Fibroblast of skin of right biceps (primary cell): ENCODE data around the gene APBB2.
A peak's percentile ranks its signal among the peaks of the same experiment; 100 is the strongest.

Experiments
- DNase-seq: peaks from one replicate; pipeline ENCODE4 v3.0.0-alpha.2; 2013

Gene APBB2

DNA sequence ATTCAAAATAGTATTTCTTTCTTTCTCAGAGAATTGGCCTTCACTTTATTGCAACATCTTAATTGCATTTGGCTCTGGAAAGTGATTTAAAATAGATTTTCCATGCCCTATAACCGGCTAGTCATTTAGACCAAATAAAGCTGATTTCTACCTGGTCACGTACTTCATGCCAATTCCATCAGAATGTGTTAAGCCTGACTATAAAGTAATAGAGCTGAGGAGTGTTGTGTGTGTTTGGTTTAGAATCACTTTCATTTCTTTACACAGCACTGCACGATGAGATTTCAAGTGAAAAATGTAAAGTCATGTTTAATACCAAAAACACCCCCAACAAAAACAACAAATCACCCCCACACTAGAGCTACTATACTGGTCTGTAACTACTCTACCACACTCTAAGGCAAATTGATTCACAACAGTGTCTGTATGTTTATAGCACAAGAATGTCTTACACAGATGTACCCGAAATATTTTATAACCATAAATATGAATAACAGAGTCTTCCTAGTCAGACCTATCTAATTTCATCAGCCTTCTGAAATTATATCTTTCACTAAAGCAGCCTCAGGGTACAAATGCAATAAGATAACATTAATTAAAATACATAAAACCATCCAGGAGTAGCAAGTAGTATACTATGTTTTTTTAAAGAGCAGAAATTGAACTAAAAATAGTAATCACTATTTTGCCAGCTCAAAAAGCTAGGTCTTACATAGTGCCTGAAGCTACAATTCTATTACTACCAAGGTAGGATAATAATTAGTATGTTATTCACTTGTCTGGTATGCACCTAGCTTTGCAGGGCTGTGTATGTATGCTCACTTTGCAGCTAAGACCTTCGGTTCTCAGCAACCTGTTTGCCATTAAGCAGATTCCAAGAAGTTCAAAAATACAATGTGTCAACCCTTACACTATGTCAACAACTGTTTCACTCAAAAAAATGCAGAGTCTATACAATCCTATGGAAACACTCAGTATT is 28.4 kb downstream of the APBB2 start:
- DNase-seq: peak; percentile 62

GRCh38 chr4:41184009-41184408 is 30.3 kb downstream of the APBB2 start:
- no peak for DNase-seq

- DNase-seq: no peak
These were observed 31.3 kb downstream of the APBB2 start for GRCh38 chr4:41183021-41183553.

DNA sequence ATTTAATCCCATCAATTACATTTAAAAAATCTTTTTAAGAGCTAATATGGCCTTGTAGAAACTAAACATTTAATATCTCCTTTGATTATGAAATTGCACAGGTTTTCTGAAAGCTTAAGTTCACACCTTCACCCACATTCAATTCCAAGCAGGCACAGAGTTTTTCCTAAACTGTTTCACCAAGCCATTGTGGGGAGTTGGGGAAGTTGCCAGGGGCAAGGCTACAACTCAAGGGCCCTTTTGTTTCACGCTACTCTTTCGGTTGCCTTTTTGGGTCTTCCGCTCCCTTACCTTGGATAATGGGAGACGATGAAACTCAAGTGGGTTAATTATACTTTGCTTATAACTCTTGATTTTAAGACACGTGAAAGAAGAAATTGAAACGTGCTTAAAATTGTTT is 33.3 kb downstream of the APBB2 start:
- no peak for DNase-seq

- no peak for DNase-seq
These were observed 34.7 kb downstream of the APBB2 start for GRCh38 chr4:41179498-41180195.

DNA sequence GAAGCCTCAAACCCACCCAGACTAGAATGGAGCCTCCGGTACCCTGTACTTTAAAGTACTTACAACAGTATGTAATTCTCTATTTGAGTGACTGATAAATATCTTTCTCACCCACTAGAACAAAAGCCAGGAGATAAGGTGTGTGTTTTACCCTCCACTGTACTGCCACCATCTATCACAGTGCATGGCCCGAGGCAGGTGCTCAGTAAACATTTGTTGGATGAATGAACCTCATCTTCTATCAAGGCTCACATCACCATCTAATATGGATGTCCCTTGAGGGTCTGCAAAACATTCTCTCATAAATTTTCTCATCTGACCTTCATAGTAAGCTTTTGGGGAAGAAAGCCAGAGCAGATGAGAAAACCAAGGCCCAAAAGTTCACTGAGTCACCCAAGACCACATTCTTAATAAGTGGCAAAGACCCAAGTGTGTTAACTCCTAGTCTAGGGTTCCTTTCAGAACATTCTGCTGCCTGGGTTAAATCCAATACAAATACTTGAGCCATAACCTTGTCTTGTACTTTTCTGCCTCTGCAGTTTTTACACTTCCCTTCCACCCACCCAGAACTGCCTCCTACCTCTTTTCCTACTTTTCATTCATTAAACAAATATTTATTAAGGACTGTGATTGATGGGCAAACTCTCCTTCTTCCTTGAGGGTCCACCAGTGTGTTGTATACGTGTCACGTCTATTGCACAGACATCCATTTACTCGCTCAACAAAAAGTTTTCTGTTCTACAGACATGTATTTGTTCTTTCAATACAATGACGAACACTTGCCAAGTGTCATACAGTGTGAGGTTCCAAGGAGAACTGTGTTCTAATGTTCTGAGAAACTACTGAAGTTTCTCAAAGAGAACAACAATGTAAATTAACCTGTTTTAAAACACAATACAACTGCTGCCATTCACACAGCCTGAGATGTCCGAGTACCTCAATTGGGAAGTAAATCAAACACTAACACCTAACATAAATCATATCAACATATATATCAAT is 35.7 kb downstream of the APBB2 start:
- peak; percentile 94 for DNase-seq

DNA sequence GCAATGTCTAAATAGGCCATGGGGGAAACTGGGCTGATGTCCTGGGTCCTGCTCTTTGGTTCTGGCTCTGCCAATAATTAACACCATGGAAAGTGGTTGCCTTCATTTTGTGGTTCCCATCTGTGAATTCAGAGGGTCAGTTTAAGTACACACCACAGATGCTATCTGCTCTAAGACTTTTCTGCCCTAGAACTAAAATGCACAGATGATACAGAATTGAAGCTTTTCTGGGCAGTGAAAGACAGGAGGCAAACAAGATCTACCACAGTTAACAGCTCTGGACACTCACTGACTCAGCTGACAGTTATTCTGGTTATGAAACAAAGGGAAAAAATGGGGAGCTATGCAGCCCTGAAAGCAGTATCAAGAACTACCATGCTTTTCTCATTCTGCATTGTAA is 37.3 kb downstream of the APBB2 start:
- peak; percentile 88 for DNase-seq

DNA sequence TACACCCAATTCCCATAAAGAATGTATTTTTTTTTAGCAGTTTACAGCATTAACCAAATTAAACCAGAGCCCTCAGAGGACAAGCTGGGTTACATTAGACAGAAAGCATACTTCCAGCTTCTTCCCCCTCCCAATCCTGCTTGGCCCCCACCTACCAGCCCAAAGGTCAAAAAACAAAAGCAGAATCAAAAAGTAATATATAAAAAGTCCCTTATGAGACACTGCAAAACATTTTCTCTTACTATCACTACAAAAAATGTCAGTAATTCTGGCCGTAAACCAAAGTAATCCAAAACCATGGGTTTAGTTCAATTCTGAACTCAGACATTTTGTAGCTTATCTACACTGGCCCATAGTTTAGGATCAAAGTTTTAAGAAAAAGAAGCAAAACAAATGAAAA is 38.0 kb downstream of the APBB2 start:
- DNase-seq: peak; percentile 82

GRCh38 chr4:41175794-41176193 is 38.5 kb downstream of the APBB2 start:
- peak; percentile 43 for DNase-seq

- DNase-seq: peak; percentile 16
These were observed 39.9 kb downstream of the APBB2 start for GRCh38 chr4:41174444-41174843.

DNA sequence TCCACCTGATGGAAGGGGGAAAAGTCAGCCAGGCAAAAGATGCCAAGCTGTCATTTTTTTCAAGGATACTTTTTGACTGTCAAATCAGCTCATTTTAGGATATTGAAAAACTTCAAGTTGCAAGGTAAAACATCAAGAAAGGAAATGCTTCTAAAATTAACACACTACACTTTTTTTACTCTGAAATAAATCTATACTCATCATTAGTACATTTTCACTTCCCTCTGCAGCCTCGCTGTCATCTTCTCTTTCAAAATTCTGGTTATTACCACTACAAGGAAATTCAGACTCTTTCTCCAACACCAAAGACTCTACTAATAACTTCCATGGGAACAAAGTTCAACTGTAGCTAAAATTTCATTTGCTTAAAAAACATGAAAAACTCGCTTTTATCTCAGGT is 41.6 kb downstream of the APBB2 start:
- DNase-seq: no peak

- no peak for DNase-seq
These were observed 45.0 kb downstream of the APBB2 start for GRCh38 chr4:41169256-41169800.

- no peak for DNase-seq
These were observed 47.2 kb downstream of the APBB2 start for GRCh38 chr4:41167191-41167590.

GRCh38 chr4:41164405-41164804 is 49.9 kb downstream of the APBB2 start:
- DNase-seq: no peak

GRCh38 chr4:41161355-41161754 is 53.0 kb downstream of the APBB2 start:
- DNase-seq: no peak

DNA sequence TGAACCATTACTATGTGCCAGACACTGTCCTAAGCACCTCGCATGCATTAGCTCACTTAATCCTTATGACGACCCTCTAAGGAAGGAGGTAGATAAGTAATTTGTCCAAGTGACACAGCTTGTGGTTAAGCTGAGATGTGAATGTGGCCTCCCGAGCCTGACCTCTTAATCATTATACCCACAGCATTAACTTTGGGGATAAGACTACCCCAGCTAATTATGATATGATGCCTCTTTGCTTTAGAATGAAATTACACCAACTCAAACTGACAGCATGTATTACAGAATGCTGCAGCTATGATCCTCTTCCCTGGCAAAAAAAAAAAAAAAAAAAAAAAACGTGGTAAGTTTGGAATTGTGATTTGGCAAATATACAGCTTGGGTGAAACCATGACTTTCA is 53.5 kb downstream of the APBB2 start:
- peak; percentile 74 for DNase-seq

- peak; percentile 91 for DNase-seq
These were observed 54.1 kb downstream of the APBB2 start for GRCh38 chr4:41160012-41160789.

GRCh38 chr4:41158756-41159155 is 55.6 kb downstream of the APBB2 start:
- no peak for DNase-seq

DNA sequence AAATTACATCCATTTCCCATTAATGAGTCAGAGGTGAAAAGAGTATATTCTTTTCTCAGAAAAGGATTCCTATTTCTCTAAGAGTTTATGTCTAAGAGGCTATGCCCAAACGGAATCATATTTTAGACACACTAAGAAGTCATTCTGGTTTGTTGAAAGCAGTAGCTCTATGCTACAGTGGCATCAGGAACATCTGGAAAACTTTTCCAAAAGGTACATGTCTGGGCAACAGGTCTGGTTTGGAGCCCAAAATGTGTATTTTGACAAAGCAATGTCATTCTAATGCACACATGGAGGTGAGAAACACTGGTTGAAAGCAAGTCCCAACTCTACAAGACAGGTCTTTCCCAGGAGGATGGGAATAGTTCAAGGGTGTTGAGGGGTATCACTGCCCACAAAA is 56.1 kb downstream of the APBB2 start:
- no peak for DNase-seq

DNA sequence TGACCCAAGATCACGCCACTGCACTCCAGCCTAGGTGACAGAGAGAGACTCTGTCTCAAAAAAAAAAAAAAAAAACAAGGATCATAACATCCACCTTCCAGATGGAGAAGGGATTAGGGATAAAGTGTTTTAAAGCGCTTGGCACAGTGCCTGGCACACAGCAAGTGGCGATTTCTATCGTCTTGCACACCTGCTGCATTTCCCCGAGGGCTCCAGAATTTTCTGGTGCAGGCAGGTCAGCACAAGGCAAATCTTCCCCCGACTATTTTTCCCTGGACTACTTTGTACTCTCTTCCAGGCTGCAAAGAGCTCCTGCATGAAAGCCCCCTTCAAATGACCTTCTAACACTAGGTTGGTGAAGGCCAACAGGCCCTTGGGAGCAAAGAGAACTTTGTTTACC is 57.3 kb downstream of the APBB2 start:
- no peak for DNase-seq

- peak; percentile 78 for DNase-seq
These were observed 57.8 kb downstream of the APBB2 start for GRCh38 chr4:41156574-41156973.
